Hematopoietic multipotent progenitor cell treated with erythropoietin and hydrocortisone succinate and interleukin-3 and kit ligand, for 17 days (in vitro differentiated cells): ENCODE data around the gene VTI1B.
"Not testable (repeated sequence)": the region's sequence is repeated elsewhere in the genome, so short reads cannot be mapped to it uniquely, and the experiment has no call there.

Experiments used
- DNase-seq: peaks from one replicate; pipeline ENCODE4 v3.0.0-alpha.2; 2015; ENCODE audit warnings: low spot score

The VTI1B gene, protein sequence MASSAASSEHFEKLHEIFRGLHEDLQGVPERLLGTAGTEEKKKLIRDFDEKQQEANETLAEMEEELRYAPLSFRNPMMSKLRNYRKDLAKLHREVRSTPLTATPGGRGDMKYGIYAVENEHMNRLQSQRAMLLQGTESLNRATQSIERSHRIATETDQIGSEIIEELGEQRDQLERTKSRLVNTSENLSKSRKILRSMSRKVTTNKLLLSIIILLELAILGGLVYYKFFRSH

DNA sequence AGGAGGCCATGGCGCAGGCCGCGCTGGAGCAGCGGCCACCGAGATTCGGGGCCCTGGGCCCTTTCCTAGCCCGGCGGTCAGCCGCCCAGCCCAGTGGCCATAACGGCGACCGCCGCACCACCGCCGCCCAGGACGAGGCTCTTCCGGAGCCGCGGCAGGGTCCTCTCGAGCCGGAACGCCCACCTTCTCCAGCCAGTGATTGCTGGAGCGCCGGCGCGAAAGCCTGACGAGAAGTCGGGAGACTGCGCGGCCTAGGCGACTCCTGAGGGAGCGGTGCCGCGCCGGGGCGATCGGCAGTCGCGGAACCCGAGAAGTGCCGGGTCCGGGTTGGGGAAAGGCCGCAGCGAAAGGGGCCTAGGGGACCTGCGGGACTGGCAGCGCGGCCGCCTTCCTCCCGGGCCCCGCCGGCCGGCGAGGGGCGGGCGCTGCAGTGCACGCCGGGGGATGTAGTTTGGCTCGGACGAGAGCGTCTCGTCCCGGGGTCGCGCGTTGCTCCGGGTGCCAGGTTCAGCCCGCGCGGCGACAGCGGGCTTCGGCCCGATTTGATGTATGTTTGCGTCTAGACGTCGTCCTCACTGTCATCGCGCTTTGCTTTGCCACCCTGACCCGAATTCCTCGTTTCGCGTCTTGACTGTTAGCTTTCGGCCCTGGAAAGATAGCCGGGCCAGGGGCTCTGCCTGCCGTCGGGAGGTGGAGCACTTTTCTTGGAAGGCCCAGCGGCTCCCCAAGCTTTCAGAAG, at the start of gene VTI1B:
Gene VTI1B (minus strand): TSS at position 153 of the 739 bp plus-strand sequence. CDS start 143 bp downstream, at position 10.
- DNase-seq, result peak; percentile 83

DNA sequence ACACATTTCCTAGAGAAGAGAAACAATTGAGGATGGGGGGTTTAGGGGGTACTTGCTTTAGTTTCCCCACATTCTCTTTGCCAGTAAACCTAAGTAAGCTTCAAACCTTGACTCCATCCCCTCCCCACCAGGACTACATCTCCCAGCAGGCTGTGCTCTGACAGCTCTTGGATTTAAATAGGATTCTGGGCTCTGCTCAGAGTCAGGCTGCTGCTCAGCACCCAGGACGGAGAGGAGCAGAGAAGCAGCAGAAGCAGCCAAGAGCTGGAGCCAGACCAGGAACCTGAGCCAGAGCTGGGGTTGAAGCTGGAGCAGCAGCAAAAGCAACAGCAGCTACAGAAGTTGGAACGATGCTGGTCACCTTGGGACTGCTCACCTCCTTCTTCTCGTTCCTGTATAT, 47.9 kb upstream of the VTI1B start:
- no peak for DNase-seq

DNA sequence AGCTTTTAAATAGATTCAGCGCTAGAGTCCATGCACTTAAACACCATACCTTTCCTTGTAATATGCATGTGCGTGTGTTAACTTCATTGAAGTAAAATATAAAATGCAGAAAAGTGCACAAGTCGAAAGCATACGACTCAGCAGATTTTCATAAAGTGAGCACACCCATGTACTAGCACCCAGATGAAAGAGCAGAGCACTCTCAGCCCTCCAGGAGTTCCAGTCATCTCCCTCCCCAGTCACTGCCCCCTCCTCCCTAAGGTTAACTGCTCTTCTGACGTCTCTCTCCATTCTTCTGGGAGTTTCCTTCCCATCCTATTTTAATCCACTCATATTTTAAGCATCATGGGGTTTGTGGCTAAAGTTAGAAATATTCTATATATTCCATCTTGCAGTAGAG, 47.4 kb upstream of the VTI1B start:
- DNase-seq, result no peak

DNA sequence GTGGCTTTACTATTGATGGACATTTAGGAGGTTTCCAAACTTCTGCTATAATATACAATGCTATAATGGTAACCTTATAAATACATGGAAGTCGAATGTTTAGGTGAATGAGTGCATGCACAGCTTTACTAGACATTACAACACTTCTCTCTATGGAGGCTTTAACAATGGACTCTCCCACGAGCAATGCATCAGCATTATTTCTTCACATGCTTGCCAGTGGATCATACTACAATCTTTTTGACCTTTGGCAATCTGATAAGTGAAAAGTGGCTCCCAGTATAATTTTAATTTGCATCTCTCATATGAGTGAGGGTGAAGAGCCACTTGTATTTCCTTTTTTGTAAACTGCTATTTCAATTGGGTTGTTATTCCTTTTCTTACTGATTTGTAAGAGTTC, 45.4 kb upstream of the VTI1B start:
- DNase-seq, result no peak

DNA sequence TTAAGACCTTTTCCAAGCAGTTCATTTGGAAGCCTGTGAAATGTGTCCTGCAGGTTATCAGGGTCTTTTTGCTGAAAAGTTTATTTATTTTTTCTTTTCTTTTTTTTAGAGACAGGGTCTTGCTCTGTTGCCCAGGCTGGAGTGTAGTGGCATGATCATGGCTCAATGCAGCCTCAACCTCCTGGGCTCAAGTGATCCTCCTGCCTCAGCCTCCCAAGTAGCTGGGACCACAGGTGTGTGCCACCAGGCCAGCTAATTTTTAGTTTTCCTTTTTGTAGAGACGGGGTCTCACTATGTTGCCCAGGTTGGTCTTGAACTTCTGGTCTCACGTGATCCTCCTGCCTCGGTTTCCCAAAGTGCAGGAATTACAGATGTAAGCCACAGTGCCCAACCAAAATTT, 45.0 kb upstream of the VTI1B start:
- DNase-seq, result not testable (repeated sequence)

DNA sequence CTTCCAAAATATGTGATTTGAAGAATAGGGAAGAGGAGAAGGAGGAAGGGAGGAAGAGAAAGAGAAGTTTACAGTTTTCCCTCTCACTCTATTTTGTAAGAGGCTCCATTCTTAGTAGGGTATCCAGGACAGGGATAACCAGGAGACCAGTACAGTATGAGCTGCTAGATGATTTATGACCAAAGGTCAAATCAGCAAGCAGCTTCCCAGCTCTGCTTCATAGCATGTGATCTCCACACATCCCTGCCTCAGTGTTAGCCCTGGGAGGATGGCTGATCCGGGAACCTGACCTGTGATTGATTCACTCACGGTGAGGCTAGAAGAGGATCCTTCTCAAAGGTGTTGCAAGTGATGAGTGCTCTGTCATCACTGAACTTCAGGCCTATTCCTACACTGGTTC, 43.8 kb upstream of the VTI1B start:
- DNase-seq, result no peak

DNA sequence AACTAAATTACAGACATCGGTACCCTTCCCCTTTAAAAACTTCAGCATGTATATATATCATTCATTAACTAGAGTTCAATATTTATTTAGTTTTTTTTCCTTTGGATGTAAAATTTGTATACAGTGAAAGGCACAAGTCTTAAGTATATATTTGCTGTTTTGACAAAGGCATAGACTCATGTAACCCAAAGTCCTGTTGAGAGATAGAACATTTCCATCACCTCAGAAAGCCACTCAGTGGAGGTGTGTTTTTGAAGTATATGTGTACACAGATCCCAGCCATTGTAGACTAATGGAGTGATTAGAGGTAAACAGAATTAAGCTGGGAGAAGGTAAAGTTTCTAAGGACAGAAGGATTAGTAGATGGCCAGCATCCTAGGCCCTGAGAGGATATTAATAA, 42.6 kb upstream of the VTI1B start:
- no peak for DNase-seq

DNA sequence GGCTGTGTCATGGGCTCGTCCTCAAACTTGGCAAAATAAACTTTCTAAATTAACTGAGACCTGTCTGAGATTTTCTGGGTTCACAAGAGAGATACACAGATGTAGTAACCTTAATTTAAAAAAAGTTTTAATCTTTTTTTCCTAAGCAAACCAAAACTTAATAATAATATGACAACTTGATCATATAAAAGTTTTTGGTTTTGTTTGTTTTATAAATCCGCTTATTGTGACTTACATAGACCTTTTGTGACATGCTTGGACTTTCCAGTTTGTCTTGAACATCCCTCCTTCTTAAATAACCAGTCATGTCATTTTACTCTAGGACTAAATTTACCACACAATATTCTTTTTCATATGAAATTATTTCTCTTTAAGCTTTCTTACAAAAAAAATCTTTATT, 35.8 kb upstream of the VTI1B start:
- no peak for DNase-seq

DNA sequence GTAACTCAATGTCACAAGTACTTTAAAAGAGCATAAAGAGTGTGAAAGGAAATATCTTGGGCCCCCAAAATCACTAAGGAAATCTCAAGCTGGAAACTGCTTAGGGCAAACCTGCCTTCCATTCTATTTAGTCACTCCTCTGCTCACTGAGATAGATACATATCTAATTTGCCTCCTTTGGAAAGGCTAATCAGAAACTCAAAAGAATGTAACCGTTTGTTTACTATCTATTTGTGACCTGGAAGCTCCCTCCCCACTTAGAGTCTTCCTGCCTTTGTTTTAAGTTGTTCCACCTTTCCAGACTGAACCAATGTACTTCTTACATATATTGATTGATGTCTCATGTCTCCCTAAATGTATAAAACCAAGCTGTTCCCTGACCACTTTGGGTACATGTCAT, 35.4 kb upstream of the VTI1B start:
- DNase-seq, result not testable (repeated sequence)

DNA sequence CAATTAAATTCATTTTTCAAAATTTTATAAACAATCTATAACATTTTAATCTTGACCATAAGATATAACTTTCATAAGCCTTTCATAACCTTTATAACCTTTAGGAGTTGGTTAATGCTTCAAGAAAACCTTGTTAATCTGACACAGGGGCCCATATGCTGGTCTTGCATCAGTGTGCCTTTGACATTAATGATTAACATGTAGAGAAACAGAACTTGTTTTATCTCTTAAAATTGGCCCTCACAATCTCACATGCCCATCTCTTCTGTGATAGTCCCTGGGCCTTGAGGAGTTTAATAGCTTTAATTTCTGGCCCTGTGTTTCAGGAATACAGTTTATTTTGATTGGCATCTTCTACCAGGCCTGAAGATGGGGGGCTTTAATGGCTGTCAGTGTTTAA, 34.9 kb upstream of the VTI1B start:
- DNase-seq, result not testable (repeated sequence)

DNA sequence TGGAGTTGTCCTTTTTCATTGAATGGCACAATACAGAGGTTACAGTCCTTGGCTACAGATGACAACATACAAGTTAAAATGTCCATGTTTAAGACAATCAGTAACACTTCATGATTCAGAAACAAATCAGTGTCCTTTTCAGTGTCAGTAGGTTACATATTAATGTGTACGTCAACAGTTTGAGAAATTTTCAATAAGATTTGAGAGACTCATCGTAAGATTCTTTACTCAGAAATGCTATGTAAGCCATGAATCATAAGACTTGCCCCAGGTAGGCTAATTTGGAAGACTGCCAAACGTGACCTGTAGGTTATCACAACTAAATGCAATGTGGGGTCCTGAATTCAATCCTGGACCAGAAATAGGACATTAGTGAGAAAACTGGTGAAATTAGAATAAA, 30.8 kb upstream of the VTI1B start:
- no peak for DNase-seq

DNA sequence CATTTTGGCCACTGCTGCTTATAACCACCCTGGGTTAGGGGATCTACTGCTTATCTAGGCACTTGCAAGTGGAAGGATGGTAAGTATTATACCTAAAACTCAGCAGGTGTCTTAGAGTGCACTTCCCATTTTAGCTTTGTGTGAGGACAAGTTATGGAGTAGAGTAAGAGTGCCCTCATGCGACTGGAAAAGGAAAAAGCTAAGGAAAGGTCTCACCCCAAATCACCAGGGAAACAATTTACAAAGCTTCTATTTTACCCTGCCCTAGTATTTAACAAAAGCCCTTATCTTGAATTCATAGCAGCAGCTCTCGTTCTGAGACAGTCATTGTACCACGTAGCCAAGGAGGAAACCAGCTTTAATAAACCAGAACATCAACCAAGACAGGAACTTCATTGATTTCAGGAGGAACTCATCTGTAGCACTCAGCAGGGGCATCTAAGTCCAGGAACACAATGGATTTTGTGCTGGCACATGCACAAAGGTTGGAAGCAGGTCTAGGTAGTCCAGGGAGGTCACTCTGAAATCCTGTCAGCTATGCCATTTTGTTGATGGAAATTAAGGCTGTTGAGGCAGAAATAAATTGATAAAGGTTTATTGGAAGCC, 30.2 kb upstream of the VTI1B start:
- DNase-seq, result peak; percentile 84

DNA sequence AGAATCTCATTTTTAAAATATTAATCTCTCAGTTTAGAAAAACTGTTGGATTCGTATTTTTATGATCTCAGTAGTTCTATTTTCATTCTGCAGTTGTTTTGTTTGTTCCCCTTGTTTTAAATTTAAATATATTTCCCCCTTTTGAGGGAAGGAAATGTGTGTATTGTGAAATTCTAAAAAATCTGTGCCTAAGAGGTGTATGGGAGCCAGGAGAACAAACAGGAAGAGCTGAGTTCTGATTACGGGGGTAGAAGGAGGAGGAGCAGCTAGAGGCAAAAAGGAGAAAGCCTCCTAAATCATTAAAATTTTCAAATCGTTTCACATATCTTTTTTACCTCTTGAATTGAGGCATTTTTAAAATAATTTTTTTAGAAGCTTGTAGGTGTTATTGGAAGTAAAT, 29.6 kb upstream of the VTI1B start:
- DNase-seq, result no peak

DNA sequence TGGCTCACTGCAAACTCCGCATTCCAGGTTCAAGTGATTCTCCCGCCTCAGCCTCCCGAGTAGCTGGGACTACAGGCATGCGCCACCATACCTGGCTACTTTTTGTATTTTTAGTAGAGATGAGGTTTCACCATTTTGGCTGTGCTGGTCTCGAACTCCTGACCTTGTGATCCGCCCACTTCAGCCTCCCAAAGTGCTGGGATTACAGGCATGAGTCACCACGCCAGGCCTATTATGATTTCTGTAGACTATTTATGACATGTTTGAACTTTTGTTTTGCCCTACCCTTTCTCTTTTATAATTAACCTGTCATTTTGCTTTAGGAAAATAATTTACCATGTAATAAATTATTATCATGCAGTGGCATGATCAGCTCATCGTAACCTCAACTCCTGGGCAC, 27.1 kb upstream of the VTI1B start, which contains the start of gene RDH12:
Gene RDH12 (plus strand): TSS at position 395 of the 400 bp plus-strand sequence. CDS start 20,757 bp downstream, outside the sequence.
- not testable (repeated sequence) for DNase-seq

DNA sequence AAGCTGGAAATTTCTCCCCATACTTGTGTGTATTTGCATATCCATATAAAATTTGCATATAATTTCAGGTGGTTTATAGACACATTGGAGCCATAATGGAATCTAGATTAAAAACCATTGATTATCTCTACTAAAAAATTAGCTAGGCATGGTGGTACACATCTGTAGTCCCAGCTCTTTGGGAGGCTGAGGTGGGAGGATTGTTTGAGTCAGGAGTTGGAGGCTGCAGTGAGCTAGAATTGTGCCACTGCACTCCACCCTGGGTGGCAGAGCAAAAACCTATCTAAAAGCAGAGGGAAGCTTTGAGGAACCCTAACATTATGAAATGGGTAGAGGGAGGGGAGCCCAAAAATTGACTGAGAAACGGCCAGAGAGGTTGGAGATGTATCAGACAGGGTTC, 23.7 kb upstream of the VTI1B start:
- no peak for DNase-seq

DNA sequence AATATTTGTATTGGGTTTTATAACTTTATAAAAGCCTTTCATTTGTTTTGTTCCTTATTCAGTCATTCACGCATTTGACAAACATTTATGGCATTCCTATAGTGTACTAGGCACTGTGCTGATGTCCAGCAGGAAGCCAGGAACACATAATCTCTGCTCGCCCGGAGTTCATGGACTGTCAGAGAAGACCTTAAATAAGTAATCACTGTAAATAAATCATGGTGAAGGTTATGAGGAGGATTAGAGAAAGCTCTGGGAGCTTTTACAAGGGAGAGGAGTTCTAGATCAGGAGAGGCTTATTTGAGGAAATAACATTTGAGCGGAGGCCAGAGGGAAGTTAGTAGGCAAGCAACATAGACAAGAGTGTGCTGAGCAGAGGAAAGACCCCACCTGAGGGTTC, 22.6 kb upstream of the VTI1B start:
- no peak for DNase-seq

DNA sequence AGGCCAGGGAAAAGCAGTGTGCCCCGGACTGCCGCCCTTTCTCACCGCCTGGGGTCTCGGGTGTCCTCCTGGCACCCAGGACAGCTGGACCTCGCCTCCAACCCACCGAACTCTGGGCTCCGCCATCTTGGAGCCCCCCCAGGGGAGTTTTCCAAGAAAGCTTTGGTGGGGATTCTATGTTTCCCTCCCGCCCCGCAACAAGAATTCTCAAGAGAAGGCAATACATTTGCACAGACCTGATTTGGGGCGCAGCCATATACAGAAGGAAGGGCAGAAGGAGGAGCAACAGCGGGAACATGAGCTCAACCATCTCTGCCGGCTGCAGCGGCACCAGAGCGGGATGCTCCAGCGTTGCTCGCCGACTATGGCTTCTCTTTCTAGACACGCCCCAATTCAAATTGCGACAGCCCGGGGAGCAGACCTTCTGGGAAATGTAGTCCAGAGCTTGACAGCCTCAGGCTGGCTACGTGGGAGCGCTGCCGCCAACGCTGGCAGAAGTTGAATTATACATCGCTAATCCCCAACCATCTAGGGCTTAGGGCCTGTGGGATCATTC, 21.0 kb upstream of the VTI1B start, which contains the start of gene RDH11:
Gene RDH11 (minus strand): TSS at position 371 of the 556 bp plus-strand sequence. CDS start 61 bp downstream, at position 310.
- peak; percentile 90 for DNase-seq

DNA sequence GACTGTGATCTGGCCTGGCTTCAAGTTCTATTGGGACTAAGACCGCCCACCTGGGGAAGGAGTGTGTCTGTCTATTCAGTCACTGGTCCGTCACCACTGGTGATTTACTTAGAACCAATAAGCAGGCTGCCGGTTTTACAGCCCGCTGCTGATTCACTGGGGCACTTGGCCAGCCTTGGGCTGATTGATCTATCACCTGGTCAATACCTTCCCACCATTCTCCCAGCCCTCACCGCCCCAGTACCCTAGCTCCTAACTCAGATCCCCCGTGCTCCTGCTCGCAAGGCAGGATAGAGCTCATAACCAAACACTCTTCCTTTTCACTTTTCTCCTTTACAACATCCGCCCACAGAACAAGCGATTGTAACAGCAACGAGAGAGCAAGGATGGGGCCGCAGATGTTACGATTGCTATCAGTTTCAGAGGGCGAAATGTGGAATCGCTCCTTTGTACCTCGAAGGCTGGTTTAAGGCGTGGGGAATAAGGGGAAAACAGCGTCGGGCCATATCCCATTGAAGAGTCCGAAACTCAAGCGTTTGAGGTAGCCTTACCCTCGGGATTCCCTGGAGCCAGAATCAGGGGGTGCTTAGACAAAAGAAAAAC, 20.5 kb upstream of the VTI1B start:
- DNase-seq, result peak; percentile 87

DNA sequence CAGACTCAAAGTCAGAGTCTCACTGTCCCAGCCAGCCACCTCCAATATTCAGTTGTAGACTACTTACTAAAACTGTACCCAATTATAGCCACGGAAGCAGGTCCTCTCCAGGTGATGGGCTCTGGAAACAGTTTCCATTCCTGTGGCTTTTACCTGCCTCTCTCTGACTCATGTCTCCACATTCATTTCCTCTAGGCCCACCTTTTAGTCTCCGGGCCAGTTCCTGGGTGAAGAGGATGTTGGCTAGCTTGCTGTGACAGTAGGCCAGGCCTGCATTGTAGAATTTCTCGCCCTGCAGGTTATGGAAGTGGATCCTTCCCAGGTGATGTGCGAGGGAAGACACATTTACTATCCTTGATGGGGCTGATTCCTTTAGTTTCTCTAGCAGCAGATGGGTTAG, 15.6 kb upstream of the VTI1B start:
- DNase-seq, result no peak

DNA sequence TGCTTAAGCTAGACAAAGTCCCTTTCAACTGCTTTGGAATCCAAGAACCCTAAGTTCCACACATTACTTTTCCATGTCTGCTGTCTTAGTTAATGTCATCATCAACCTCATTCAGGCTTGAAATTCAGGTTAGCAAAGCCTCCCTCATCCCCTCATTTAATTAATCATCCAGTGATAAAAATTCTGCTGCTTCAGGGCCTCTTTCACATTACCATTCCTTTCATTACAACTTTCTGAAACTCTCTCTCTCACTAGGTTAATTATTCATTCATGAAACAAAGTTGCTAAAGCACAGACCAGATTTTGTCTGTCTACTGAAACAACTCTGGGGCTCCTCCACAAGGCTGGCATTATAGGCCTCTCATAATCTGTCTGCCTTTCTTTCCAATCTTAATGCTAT, 9.4 kb upstream of the VTI1B start:
- no peak for DNase-seq

DNA sequence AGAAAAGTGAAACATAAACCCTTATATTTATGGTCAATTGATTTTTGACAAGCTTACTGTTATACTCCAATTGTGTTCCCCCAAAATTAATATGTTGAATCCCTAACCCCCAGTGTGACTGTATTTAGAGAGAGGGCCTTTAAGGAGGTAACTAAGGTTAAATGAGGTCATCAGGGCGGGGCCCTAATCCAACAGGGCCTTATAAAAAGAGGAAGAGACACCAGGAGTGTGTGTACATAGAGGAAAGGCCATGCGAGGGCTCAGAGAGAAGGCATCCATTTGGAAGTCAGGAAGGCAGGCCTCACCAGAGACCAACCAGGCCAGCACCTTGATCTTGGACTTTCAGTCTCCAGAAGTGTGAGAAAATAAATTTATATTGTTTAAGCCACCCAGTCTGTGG, 6.5 kb upstream of the VTI1B start:
- DNase-seq, result peak; percentile 77

DNA sequence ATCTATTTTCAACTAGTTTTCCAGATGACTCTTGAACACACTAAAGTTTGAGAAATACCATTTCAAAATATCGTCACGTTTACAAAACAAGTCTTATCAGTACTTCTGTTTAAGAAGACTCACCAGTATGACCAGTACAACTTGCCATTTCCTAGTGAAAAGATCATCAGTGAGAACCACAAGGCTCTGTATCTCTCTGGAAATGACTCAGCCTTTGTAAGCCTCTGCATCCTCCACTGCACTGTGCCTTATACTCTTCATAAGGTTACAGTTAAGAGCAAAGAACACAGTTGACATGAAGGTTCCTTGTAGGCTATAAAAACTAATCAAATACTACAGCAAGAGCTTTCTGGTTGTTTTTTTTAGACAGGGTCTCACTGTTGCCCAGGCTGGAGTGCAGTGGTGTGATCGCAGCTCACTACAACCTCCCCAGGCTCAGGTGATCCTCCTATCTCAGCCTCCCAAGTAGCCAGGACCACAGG, 5.7 kb upstream of the VTI1B start:
- DNase-seq, result peak; percentile 90
